ENCODE results near the gene VIL1.

- TF ChIP-seq, protein P1, sequence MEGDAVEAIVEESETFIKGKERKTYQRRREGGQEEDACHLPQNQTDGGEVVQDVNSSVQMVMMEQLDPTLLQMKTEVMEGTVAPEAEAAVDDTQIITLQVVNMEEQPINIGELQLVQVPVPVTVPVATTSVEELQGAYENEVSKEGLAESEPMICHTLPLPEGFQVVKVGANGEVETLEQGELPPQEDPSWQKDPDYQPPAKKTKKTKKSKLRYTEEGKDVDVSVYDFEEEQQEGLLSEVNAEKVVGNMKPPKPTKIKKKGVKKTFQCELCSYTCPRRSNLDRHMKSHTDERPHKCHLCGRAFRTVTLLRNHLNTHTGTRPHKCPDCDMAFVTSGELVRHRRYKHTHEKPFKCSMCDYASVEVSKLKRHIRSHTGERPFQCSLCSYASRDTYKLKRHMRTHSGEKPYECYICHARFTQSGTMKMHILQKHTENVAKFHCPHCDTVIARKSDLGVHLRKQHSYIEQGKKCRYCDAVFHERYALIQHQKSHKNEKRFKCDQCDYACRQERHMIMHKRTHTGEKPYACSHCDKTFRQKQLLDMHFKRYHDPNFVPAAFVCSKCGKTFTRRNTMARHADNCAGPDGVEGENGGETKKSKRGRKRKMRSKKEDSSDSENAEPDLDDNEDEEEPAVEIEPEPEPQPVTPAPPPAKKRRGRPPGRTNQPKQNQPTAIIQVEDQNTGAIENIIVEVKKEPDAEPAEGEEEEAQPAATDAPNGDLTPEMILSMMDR (IDR thresholded peaks at IDR 0.05; ENCODE audit: insufficient read depth, low read depth, low read length) = no peak
- TF ChIP-seq EZH2 (IDR thresholded peaks at IDR 0.05; ENCODE audit: insufficient read depth, low read length) = no peak
Observed at GRCh38 chr2:218382785-218383184, 36.1 kb upstream of the VIL1 start.

All from astrocyte (in vitro differentiated cells and primary cell).